ENCODE measurements around the gene NRG3.

NRG3 gene

GRCh38 chr10:81874875-81875466, at the start of gene NRG3:
Gene NRG3 (plus strand): TSS chr10:81875194.
- no peak for DNase-seq

- DNase-seq, result no peak
Measured at GRCh38 chr10:81828251-81828650, 46.7 kb upstream of the NRG3 start.

GRCh38 chr10:81831060-81831459, 43.9 kb upstream of the NRG3 start:
- DNase-seq, result no peak

- DNase-seq, result no peak
Measured at GRCh38 chr10:81838950-81839349, 36.0 kb upstream of the NRG3 start.

- no peak for DNase-seq
Measured at GRCh38 chr10:81843042-81843441, 32.0 kb upstream of the NRG3 start.

- no peak for DNase-seq
Measured at GRCh38 chr10:81847675-81848074, 27.3 kb upstream of the NRG3 start.

GRCh38 chr10:81848514-81848913, 26.5 kb upstream of the NRG3 start:
- no peak for DNase-seq

GRCh38 chr10:81848931-81849330, 26.1 kb upstream of the NRG3 start:
- no peak for DNase-seq

- DNase-seq, result no peak
Measured at GRCh38 chr10:81862596-81862995, 12.4 kb upstream of the NRG3 start.

GRCh38 chr10:81863771-81864170, 11.2 kb upstream of the NRG3 start:
- DNase-seq, result no peak

- no peak for DNase-seq
Measured at GRCh38 chr10:81865581-81865980, 9.4 kb upstream of the NRG3 start.

GRCh38 chr10:81866753-81867152, 8.2 kb upstream of the NRG3 start:
- no peak for DNase-seq

GRCh38 chr10:81870472-81870871, 4.5 kb upstream of the NRG3 start:
- no peak for DNase-seq

- DNase-seq, result no peak
Measured at GRCh38 chr10:81871558-81871957, 3.4 kb upstream of the NRG3 start.

GRCh38 chr10:81872206-81872862, 2.7 kb upstream of the NRG3 start:
- DNase-seq, result no peak

- DNase-seq, result no peak
Measured at GRCh38 chr10:81873231-81873931, 1.6 kb upstream of the NRG3 start.

- no peak for DNase-seq
Measured at GRCh38 chr10:81873932-81874816, 820 bp upstream of the NRG3 start.

GRCh38 chr10:81875467-81876252, 666 bp downstream of the NRG3 start:
- DNase-seq, result no peak

GRCh38 chr10:81876253-81877077, 1.5 kb downstream of the NRG3 start:
- DNase-seq, result peak; percentile 16

- no peak for DNase-seq
Measured at GRCh38 chr10:81877596-81877995, 2.6 kb downstream of the NRG3 start.

GRCh38 chr10:81882011-81882410, 7.0 kb downstream of the NRG3 start:
- DNase-seq, result no peak

GRCh38 chr10:81884856-81885255, 9.9 kb downstream of the NRG3 start:
- no peak for DNase-seq
